Glomerular endothelial cell (primary cell): ENCODE measurements around the gene SHH. TPM values are rescaled to one million over a fixed set of nuclear protein-coding genes. Genes with fewer than 3 reads are reported as not detected.
"Not testable (repeated sequence)": the region's sequence is repeated elsewhere in the genome, so short reads cannot be mapped to it uniquely, and the experiment has no call there.

ENCODE experiments used
- DNase-seq: peaks from one replicate; pipeline ENCODE4 v3.0.0-alpha.2; 2011; ENCODE audit warnings: low read depth, low spot score; ENCODE audit errors: extremely low read depth
- total RNA-seq: library from RNA; depleted of rRNA; stranded (reverse); fragments of >200 nt; gene quantifications from 2 replicates; pipeline ENCODE4 v1.2.3, GENCODE V29; 2015

SHH gene
- total RNA-seq, 1 donor from 2014 or later = 0.06 TPM

- DNase-seq = no peak
Measured at GRCh38 chr7:155843426-155844018, 31.3 kb upstream of the SHH start.

GRCh38 chr7:155842496-155843265 is 30.4 kb upstream of the SHH start:
- DNase-seq = no peak

- DNase-seq = no peak
Measured at GRCh38 chr7:155840909-155841308, 28.6 kb upstream of the SHH start.

- DNase-seq = no peak
Measured at GRCh38 chr7:155840262-155840885, 28.1 kb upstream of the SHH start.

GRCh38 chr7:155839461-155839860 is 27.2 kb upstream of the SHH start:
- no peak for DNase-seq

- not testable (repeated sequence) for DNase-seq
Measured at GRCh38 chr7:155838312-155838711, 26.0 kb upstream of the SHH start.

- DNase-seq = no peak
Measured at GRCh38 chr7:155837126-155837479, 24.8 kb upstream of the SHH start.

- DNase-seq = no peak
Measured at GRCh38 chr7:155836216-155837125, 24.2 kb upstream of the SHH start.

GRCh38 chr7:155835446-155836215 is 23.4 kb upstream of the SHH start:
- no peak for DNase-seq

- no peak for DNase-seq
Measured at GRCh38 chr7:155834486-155835048, 22.3 kb upstream of the SHH start.

GRCh38 chr7:155833651-155834050 is 21.4 kb upstream of the SHH start:
- DNase-seq = no peak

GRCh38 chr7:155832581-155832981 is 20.3 kb upstream of the SHH start:
- DNase-seq = no peak

- no peak for DNase-seq
Measured at GRCh38 chr7:155831807-155832524, 19.7 kb upstream of the SHH start.

- no peak for DNase-seq
Measured at GRCh38 chr7:155830961-155831806, 18.9 kb upstream of the SHH start.

- no peak for DNase-seq
Measured at GRCh38 chr7:155829796-155830470, 17.7 kb upstream of the SHH start.

- no peak for DNase-seq
Measured at GRCh38 chr7:155825336-155825735, 13.1 kb upstream of the SHH start.

- DNase-seq = peak; percentile 52
Measured at GRCh38 chr7:155824227-155824886, 12.1 kb upstream of the SHH start.
